NOMO-1 (cell line): ENCODE measurements around the gene KRTAP4-1.
"Not testable (repeated sequence)": the region's sequence is repeated elsewhere in the genome, so short reads cannot be mapped to it uniquely, and the experiment has no call there.

Source experiments
- DNase-seq, 2 experiments: peaks; one replicate each; lab custom pipeline; 2025; ENCODE audit not compliant: unreplicated experiment in 2 of 2; lab: John Stamatoyannopoulos, UW

The KRTAP4-1 gene

GRCh38 chr17:41176744-41177387 is 7.8 kb downstream of the KRTAP4-1 start:
- peak; percentile 1 to 63 for DNase-seq

DNA sequence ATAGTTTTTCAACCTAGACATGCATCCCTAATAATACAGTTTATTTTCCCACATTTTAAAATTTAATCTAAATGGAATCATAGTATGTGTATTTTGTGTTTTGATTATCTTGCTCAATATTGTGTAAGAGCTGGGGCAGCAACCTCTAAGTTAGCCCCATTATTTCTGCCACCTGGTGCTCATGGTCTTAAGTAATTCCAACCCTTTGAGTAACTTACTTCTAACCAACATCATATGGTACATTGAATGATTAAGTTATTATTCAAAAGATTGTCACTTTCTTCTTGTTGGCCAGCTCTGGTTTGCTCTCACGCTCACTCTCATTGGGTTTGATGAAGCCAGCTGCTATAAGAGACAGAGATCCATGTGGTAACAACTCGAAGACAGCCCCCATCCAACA is 12.8 kb downstream of the KRTAP4-1 start:
- DNase-seq = no peak

- DNase-seq = no peak
Observed at GRCh38 chr17:41168121-41168520, 16.6 kb downstream of the KRTAP4-1 start, which contains the start of gene KRTAP4-3. Gene KRTAP4-3 (minus strand): TSS chr17:41168221. CDS start chr17:41168172, 49 bp downstream.

DNA sequence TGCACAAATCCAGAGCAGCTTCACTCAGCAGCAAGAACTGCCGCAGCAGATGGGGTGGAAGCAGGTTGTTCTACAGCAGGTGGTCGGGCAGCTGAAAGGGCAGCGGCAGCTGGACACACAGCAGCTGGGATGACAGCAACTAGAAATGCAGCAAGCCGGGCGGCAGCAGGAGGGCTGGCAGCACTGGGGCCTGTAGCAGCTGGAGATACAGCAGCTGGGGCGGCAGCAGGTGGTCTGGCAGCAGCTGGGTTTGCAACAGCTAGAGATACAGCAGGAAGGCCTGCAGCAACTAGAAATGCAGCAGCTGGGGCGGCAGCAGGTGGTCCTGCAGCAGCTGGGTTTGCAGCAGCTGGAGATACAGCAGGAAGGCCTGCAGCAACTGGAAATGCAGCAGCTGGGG is 17.1 kb downstream of the KRTAP4-1 start:
- no peak for DNase-seq

DNA sequence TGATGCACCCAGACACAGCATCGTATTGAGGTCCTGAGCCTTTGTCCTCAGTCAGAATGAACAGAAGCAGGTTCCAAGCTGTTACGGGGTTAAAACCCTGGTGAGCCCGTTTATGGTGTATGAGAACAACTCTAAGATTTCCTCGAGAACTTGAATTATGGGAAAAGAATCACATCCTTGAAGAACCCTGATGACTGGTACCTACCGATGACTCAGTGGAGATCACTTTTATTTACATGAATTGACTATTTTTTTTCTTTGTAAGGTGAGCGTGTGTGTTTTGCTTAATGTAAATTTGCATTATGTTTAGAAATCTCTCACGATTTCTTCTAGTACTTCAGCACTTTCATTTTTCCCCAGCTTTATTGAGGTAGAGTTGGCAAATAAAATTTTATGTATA is 20.9 kb downstream of the KRTAP4-1 start:
- DNase-seq = no peak

- no peak for DNase-seq
Observed at GRCh38 chr17:41160648-41161047, 24.1 kb downstream of the KRTAP4-1 start, which contains the start of gene KRTAP4-4. Gene KRTAP4-4 (minus strand): TSS chr17:41160748. CDS start chr17:41160691, 57 bp downstream.

DNA sequence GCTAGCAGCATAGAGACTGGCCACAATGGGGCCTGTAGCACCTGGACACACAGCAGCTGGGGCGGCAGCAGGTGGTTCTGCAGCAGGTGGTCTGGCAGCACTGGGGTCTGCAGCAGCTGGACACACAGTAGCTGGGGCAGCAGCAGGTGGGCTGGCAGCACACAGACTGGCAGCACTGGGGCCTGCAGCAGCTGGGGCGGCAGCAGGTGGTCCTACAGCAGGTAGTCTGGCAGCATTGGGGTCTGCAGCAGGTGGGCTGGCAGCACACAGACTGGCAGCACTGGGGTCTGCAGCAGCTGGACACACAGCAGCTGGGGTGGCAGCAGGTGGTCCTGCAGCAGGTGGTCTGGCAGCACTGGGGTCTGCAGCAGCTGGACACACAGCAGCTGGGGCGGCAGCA is 24.5 kb downstream of the KRTAP4-1 start:
- DNase-seq = not testable (repeated sequence)

DNA sequence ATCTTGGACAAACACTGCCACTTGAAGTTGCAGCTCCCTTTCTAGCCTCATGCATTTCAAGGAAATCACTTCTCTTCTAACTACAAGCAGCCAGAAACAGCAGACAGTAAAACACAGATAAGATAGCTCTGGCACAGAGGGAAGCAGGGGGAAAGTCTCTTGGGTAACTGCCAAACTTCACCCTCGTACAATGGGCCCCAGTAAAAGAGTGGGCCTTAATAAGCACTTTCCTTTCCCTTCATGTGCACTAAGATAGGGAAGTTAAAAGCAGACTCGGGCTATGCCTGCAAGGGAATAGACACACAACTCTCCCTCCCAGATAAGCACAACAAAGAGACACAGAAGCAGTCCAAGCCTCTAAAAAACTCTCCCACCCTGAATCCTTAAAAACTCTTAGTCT is 30.9 kb downstream of the KRTAP4-1 start:
- DNase-seq = no peak

DNA sequence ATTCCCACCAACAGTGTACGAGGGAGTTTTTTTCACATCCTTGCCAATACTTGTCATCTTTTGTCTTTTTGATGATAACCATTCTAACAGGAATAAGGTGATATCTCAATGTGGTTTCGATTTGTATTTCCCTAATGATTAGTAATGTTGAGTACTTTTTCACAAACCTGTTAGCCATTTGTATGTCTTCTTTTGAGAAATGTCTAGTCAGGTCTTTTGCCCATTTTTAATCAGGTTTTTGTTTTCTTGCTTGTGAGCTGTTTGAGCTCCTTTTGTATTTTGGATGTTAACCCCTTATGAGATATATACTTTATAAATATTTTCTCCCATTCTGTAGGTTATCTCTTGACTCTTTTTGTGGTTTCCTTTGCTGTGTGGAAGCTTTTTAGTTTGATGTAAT is 33.2 kb downstream of the KRTAP4-1 start:
- no peak for DNase-seq

GRCh38 chr17:41150026-41150425 is 34.7 kb downstream of the KRTAP4-1 start:
- no peak for DNase-seq

GRCh38 chr17:41149652-41149985 is 35.1 kb downstream of the KRTAP4-1 start, which contains the start of gene KRTAP4-5:
Gene KRTAP4-5 (minus strand): TSS chr17:41149825. CDS start chr17:41149767, 58 bp downstream.
- no peak for DNase-seq

DNA sequence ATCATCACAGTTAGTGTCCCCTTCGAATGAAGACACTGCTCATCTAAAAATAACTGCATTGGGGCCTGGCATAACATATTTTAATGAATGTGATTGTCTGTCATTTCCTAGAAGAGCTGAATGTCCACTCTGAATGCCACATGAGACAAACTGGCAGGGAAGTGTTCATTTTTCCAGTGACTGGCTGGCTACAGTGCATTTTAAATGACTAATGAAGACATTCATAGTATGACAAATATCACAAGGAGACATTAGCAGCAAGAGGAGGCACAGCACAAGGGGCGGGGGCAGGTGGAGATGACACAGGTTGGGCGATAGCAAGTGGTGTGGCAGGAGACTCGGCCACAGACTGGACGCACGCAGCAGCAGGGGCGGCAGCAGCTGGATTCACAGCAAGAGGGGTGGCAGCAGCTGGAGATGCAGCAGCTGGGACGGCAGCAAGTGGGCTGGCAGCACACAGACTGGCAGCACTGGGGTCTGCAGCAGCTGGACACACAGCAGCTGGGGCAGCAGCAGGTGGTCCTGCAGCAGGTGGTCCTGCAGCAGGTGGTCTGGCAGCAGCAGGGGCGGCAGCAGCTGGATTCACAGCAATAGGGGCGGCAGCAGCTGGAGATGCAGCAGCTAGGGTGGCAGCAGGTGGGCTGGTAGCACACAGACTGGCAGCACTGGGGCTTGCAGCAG is 35.6 kb downstream of the KRTAP4-1 start:
- DNase-seq = not testable (repeated sequence)

DNA sequence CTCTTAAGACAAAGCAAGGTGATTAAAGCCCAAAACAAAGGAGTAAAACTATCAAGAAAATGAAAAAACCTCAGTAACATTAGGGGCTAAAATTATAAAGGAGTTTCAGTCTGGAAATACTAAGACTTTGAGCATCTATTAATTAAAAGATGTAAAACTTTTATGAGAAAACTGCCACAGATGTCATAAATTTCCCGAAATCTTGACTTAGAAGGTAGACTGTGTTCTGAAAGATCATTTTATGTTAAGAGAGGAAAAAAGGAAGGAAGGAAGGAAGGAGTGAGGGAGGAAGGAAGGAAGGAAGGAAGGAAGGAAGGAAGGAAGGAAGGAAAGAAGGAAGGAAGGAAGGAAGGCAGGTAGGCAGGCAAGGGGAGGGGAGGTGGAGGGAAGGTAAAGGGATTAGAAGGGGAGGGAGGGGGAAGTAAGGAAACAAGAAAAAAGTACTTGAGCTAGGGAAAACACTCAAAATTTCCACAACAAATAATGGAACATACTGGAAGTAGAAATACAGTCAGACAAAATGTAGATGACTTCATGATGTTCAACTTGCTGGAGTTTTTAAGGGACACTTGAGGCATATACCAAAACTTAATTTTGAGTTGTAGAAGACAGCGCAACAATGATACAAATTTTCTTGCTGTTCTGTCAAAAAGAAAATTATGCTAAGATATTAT is 37.0 kb downstream of the KRTAP4-1 start:
- DNase-seq = no peak

- no peak for DNase-seq
Observed at GRCh38 chr17:41145261-41145660, 39.5 kb downstream of the KRTAP4-1 start.

DNA sequence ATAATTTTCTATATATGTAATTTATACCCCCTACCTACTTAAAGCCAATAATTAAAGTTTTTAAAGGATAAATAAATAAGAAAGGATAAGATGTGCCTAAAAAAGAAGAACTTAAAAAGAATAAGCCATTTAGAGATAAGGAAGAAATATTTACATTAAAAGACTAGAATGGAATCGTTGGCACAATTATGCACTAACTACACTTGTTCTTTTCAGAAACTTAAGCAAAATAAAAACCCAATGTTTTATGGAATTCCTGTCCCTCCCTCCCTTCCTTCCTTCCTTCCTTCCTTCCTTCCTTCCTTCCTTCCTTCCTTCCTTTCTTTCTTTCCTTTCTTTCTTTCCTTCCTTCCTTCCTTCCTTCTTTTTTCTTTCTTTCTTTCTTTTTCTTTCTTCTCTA is 39.9 kb downstream of the KRTAP4-1 start:
- no peak for DNase-seq

DNA sequence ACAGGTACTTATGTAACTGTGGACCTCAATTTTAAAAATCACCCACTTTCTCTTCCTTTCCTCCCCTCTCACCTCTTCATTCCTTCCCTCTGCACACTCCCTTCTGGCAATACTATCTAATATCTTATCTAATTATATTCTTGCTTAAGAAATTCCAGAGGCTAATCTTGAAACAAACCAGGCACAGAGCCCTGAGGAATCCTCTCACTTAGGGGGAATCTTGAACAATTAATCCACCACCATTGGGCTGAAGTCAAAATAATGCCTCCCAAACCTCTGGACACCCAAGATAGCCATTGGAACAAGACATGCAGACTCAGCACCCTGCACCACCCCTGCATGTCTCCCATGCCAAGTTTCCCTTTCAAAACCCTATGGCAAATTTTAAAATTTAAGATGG is 43.4 kb downstream of the KRTAP4-1 start:
- no peak for DNase-seq

- DNase-seq = no peak
Observed at GRCh38 chr17:41140360-41141131, 44.2 kb downstream of the KRTAP4-1 start, which contains the start of gene KRTAP4-6. Gene KRTAP4-6 (minus strand): TSS chr17:41140544. CDS start chr17:41140487, 57 bp downstream.

GRCh38 chr17:41139865-41140264 is 44.8 kb downstream of the KRTAP4-1 start:
- DNase-seq = not testable (repeated sequence)
